HL-60 (cell line): Measurements from ENCODE around the gene RAI2.
A peak's percentile ranks its signal among the peaks of the same experiment; 100 is the strongest.

Source experiments
- DNase-seq, 2 experiments: peaks; one replicate each; pipeline ENCODE4 v3.0.0-alpha.2; 2010 to 2020; ENCODE audit warnings: low read depth in 1 of 2, low spot score in 1 of 2
- H3K27ac ChIP-seq: fragments of 250-450 bp; sonication (Bioruptor Pico); replicated peaks from 2 replicates; pipeline ENCODE4 v1.5.1; 2020; ENCODE audit warnings: mild to moderate bottlenecking, moderate library complexity
- H3K27me3 ChIP-seq: fragments of 250-450 bp; sonication (Bioruptor Pico); 2 replicates; pipeline ENCODE4 v1.5.1; 2021; ENCODE audit warnings: mild to moderate bottlenecking, moderate library complexity; ENCODE audit not compliant: insufficient read depth, poor library complexity, severe bottlenecking
- H3K4me3 ChIP-seq: replicated peaks from 2 replicates; pipeline ENCODE4 v1.5.1; 2011; ENCODE audit warnings: mild to moderate bottlenecking, control low read depth, low read length; ENCODE audit not compliant: insufficient read depth
- CTCF ChIP-seq: IDR thresholded peaks from one replicate; pipeline ENCODE4 v1.5.1; 2011; ENCODE audit warnings: low read length, control low read depth, inconsistent platforms; ENCODE audit not compliant: insufficient read depth
- GABPA ChIP-seq: IDR thresholded peaks from 2 replicates; pipeline ENCODE4 v1.6.1; 2012; ENCODE audit warnings: low read depth
- POLR2AphosphoS5 ChIP-seq: IDR thresholded peaks from 2 replicates; pipeline ENCODE4 v1.6.1; 2012; ENCODE audit warnings: low read depth
- REST ChIP-seq: IDR thresholded peaks from 2 replicates; pipeline ENCODE4 v1.6.1; 2012; ENCODE audit warnings: low read depth; ENCODE audit not compliant: insufficient replicate concordance
- SPI1 ChIP-seq: IDR thresholded peaks from 2 replicates; pipeline ENCODE4 v1.6.1; 2012; ENCODE audit warnings: low read depth, mild to moderate bottlenecking, borderline replicate concordance

The RAI2 gene

GRCh38 chrX:17798921-17799320, 62.2 kb downstream of the RAI2 start:
- H3K27me3 ChIP-seq: no peaks in the 10 kb centered on the region
- no peak for DNase-seq
- no peak overlapping the region for H3K4me3 ChIP-seq
- TF ChIP-seq CTCF: no peak
- no peak for TF ChIP-seq GABPA
- TF ChIP-seq POLR2AphosphoS5: no peak
- no peak overlapping the region for H3K27ac ChIP-seq

- Histone ChIP-seq H3K27ac (no peak overlapping the region), H3K4me3 (no peak overlapping the region), H3K27me3 (no peaks in the 10 kb centered on the region)
- no peak for DNase-seq
- TF ChIP-seq CTCF (no peak), POLR2AphosphoS5 (no peak)
Measured at GRCh38 chrX:17792826-17793225, 68.3 kb downstream of the RAI2 start.

GRCh38 chrX:17788956-17789562, 72.0 kb downstream of the RAI2 start:
- Histone ChIP-seq H3K27ac (no peak overlapping the region), H3K4me3 (no peak overlapping the region), H3K27me3 (no peaks in the 10 kb centered on the region)
- DNase-seq: no peak
- TF ChIP-seq REST (no peak), POLR2AphosphoS5 (no peak), CTCF (no peak), SPI1 (no peak), GABPA (no peak)

GRCh38 chrX:17788439-17788838, 72.7 kb downstream of the RAI2 start:
- Histone ChIP-seq H3K27me3 (no peaks in the 10 kb centered on the region), H3K4me3 (no peak overlapping the region), H3K27ac (no peak overlapping the region)
- peak in 1 of 2 experiments; percentile 16 for DNase-seq
- TF ChIP-seq GABPA (no peak), POLR2AphosphoS5 (no peak), CTCF (peak; percentile 43), SPI1 (no peak), REST (no peak)
